Fibroblast of lung (primary cell): ENCODE measurements around the gene ASIC1.

ENCODE experiments used
- EZH2 ChIP-seq: IDR thresholded peaks from 2 replicates; pipeline ENCODE4 v1.5.1; 2012; ENCODE audit warnings: low read length, control low read depth, mild to moderate bottlenecking; ENCODE audit errors: missing control alignments
- TF ChIP-seq, protein P1 (sequence below), 2 donors: IDR thresholded peaks in 1 of 2; conservative IDR thresholded peaks in 1 of 2; 1 replicate in 1 of 2; 2 replicates in 1 of 2; pipeline ENCODE4 v1.5.1; 2011 to 2012; ENCODE audit warnings: low read length in 2 of 2, control low read depth in 1 of 2, inconsistent platforms in 1 of 2, low read depth in 1 of 2, mild to moderate bottlenecking in 1 of 2

DNA sequence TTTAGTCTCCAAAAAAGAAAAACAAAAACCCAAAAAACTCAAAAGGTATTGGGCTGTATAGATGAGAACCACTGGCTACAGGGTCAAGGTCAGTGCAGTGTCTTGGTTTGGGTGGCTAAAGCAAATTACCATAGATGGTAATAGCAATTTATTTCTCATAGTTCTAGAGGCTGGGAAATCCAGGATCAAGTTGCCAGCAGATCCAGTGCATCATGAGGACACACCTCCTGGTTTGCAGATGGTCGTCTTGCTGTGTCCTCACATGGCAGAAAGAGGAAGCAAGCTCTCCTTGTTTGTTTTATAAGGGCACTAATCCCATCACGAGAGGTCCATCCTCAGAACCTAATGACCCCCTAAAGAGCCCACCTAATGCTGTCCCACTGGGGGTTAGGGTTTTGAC is 65.8 kb downstream of the ASIC1 start:
- no peak for TF ChIP-seq EZH2
- TF ChIP-seq, protein P1, sequence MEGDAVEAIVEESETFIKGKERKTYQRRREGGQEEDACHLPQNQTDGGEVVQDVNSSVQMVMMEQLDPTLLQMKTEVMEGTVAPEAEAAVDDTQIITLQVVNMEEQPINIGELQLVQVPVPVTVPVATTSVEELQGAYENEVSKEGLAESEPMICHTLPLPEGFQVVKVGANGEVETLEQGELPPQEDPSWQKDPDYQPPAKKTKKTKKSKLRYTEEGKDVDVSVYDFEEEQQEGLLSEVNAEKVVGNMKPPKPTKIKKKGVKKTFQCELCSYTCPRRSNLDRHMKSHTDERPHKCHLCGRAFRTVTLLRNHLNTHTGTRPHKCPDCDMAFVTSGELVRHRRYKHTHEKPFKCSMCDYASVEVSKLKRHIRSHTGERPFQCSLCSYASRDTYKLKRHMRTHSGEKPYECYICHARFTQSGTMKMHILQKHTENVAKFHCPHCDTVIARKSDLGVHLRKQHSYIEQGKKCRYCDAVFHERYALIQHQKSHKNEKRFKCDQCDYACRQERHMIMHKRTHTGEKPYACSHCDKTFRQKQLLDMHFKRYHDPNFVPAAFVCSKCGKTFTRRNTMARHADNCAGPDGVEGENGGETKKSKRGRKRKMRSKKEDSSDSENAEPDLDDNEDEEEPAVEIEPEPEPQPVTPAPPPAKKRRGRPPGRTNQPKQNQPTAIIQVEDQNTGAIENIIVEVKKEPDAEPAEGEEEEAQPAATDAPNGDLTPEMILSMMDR (conservative IDR thresholded peaks at IDR 0.05 in 1 of 2, IDR thresholded peaks at IDR 0.05 in 1 of 2; ENCODE audit: low read depth in 1 of 2, low read length in 2 of 2), result no peak
